ENCODE measurements around the gene TNPO3.
A peak's percentile ranks its signal among the peaks of the same experiment; 100 is the strongest.

Gene TNPO3

DNA sequence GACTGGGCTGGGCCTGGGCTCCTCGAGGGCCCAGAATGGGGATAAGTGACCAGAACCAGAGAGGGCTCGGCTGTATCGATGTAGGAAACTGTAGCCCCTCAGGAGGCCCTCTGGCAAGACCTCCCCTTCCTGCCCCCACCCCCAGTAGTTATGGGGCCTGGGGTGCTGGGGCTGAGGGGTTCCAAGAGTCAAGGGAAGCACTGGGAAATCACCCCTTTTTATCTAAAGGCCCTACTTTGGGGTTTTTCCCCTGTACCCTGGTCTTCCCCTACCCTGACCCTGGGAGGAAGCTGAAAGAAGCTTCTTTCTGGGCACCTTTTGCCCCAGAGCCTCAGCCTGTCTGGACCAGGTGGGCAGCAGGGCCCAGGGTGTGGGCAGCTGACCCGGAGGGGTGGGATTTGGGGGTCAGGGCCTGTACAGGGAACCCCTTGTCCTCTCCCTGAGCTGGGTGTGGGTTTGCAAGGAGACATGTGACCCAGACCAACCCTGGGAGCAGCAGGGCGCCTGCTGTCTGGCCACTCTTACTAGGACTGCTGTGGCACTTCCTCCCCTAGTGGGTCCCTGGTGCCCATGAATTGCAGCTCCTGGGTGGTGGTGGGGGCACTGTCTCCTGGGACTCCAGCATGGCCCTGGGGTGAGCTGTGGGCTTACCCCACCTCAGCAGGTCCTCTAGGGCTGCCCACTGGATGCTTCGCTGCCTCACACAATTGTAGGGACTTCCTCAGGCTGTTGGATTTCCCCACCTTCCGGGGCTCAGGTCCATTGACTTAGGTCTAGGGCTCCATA is 115.6 kb downstream of the TNPO3 start:
- no peak for DNase-seq (ENCODE audit: low read depth)

DNA sequence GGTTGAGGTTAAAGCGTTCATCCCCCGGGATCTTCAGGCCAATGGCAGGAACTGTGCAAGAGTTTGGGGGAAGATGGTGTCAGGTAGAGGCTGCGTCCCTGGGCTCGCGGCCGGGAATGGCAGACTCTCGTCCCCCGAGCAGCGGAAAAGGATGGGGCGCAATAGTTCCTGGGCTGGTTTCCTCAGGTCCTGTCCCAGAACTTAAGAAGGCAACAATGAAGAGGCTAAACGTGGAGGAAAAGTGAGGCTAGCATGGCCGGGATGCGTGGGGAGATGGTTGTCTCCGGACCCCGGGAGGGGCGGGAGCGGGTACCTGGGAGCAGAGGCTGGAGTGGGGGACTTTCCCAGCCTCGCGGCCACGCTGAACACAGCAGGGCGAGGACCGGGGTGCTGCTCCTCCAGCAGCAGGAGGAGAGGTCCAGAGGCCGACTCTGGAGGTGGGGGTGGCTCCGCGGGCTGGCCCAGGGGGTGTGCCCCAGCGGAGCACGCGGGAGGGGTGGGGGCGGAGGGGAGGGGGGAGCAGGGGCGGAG is 116.3 kb downstream of the TNPO3 start:
- DNase-seq (ENCODE audit: low read depth): no peak

DNA sequence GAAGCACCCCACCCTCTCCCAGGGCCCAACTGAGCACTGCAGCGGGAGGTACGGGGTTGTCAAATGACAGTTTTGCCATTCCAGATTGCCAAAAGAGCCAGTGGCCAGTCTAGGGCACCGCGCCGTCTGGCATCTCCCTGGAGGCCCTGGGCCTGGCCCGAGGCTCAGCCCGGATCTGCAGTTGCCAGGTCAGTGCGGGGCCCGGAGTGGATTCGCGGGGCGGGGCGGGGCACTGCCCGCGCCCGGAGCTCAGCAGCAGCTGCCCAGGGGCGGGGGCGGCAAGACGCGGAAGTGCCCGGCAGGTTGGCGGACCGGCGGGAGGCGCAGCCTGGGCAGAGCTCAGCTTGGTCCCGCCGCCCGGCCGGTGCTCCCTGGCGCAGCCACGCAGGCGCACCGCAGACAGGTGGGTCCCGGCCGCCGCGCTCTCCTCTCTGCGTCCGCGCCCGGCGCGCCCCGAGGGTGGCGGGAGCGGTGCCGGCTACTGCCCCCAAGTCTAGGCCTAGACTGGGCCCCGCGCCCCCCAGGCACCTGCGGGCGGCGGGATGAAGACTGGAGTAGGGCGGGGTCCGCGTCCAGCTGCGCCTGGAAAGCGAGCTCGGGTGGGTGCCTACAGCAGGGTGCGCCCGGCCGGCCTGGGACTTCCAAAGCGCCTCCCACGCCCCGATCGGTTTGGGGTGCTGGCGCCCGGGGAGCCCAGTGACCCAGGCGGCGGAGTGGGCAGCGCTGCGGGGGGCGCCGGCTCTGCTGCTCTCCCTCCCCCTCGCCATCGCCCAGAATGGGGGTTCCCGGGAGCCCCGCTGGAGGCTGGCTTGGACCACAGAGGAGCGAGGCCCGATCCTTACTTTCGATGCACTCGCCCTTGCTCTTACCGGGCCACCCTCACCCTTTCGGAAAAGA is 117.0 kb downstream of the TNPO3 start, which contains the start of gene IRF5:
IRF5 (plus strand) TSS at position 281 of the 897 bp plus-strand sequence. CDS start 4,155 bp downstream, outside the sequence.
- DNase-seq (ENCODE audit: low read depth): no peak

DNA sequence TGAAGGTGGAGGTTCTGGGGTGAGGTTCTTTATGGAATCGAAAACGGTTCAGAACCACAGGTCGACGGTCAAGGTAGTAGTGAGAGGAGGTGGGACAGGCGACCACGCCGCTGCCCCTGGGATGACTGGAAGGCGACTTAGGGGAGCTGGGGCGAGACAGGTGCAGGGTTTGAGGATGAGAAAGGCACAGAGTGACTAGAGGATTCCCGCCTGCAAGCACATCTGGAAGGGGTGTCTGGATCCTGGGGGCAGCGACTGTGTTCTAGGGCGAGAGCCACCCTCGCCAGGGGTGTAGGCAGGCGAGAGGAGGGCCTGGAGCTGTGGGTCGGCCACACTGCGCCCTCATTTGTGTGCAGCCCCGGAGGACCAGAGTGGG is 117.7 kb downstream of the TNPO3 start:
- DNase-seq (ENCODE audit: low read depth): no peak

DNA sequence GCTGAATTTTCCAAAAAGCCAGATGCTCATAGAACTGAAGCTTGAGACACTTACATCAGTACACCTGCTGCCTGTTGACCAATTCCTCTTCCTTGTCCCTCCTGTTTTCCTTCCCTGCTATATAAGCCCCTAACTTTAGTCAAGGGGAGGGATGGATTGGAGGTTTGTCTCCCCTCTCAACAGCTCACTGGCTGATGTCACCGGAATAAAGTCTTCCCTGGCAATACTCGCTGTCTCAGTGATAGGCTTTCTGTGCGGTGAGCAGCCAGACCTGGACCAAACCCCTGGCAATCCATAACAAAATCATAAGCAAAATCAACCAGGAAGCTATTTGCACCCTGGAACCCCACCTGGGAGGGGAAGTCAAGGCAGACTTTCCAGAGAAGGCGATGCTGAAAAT is 118.1 kb downstream of the TNPO3 start:
- DNase-seq (ENCODE audit: low read depth): no peak

DNA sequence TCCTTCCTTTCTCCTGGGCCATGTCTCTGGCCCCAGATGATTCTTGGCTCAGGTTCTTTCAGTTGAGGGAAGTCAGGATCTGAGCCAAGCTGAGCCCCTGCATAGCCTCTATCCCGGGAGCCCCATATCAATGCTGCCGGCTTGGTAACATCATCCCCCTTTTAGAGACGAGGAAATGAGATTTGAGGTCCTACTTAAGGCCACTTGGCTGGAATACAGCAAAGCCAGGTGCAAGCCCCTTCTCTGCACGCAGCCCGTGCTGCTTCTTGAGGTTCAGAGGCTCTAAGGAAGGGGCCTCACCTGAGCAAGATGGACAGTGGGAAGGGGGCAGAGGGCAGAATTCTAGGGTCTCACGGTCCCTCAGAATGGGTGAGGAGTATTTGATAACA is 119.6 kb downstream of the TNPO3 start:
- no peak for DNase-seq (ENCODE audit: low read depth)

DNA sequence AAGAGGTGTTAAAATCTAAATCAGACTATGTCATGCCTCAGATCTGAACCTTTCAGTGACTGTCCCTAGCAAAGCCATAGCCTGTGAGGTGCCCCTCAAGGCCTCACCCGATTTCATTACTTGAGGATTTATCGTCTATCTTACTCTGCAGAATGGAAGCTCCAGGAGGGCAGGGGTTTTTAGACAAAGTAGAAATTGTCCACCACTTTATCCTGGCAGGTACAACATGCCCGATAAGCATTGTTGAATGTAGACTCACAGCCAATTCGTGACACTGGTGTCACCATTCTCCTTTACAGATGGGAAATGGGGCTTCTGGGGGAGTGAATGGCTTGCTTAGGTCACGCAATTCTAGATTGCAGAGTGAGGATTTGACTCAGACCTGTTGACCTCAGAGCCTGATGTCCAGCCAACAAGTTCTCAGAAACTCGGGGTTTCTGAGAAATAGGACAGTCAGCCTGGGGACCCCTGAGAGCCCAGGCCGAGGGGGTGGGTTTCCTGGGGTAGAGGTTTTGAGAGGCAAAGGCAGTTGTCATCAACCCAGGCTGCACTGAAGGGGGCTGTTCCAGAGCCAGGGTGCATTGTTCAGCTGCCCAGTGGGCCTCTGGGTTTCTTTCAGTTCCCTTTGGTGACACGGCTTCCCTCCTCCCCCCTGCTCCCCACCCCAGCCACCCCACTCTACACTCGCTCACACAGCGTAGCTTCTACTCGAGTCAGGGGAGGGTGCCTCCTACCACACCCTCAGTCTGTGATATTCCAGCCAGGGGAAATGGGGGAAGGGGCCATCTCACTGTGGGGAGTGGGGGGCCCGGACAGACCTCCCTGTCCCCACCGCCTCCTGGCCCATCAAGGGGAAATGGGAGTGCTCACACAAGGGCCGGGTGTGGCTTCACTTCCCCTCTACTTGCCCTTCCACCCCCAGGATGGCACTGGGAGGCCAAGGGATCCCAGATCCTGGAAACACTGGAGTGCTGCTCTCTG is 120.3 kb downstream of the TNPO3 start:
- DNase-seq (ENCODE audit: low read depth): no peak

DNA sequence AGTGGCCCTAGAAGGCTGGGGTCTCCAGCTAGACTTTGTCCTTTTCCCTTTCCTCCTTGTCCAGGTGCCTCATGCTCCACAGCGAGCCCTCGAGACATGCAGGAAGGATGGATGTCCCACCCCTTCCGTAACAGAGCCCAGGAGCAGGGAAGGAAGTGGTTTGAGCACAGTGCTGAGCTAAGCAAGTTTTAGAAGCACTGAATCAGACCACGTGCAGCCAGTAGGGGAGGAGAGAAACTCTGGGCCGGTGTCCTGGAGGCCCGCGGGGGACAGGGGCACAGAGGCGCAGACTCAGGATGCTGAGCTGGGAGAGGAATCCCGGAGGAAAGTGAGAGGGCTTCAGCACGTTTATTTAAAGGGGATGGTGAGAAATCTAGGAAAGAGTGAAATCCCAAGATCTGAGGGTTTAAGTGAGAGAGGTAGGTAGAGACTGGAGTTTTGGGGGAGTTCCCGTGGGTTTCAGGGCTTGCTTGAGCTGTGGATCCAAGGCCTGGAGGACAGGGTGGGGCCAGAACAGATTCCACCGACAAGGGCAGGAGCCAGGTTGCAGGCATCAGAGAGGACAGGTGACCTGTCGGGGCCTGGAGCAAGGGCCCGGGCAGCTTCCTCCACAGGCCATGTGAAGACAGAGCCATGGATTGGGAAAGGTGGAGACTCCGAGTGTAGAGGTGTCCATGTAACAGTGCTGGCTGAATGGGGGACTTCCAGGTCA is 121.6 kb downstream of the TNPO3 start:
- peak; percentile 10 for DNase-seq (ENCODE audit: low read depth)

DNA sequence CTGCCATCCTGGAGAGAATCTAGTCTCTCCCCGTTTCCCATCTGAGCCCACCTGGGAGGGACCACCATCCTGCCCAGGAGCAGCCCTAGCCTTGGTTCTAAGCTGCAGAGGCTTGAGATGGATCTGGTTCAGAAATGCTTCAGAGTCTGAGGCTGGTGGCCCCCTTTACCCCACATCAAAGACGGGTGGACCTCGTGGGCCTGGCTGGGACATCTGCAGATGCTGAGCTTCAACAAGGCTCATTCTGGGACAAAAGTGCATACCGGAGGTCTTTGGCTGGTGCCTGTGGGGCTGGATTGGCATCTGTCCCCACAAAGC is 122.1 kb downstream of the TNPO3 start:
- no peak for DNase-seq (ENCODE audit: low read depth)

DNA sequence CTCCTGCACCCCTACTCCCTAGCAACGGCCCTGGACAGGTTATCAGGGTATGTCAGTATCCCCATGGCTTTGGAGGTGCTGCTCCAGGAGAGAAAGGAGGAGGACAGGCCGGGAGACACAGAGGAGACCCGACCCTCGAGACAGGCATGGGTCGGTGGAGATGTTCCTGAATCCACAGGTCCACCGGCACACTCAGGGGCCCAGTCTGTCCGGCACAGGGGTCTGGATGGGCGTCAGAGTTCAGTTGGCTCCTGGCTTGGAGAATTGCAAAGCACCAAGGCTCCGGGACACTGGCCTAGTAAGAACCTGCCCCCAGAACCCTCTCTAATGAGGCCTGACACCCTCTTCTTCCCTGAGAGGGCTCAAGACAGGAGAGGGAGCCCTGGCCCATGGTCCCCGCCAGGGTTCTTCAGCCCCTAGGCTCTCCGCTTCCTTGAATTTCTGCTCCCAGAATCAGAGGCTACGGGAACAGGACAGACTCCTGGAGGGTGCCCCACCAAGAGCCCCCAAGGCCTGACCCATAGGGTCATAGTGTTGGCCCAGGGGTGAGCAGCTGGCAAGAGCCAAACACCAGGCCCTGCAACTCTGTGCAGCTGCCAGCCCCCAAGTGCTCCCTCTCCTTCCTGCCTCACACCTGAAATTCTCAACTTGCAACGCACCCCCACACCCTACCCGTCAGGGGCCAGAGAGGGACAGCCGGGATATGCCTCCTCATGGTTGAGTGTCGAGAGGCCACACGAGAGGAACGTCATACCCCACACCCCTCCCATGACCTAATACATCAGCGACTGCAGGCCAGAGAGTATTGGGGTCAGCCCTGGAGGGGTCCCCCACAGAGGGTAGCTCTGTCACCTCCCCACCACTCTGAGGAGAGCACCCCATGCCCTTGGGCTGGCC is 122.7 kb downstream of the TNPO3 start:
- no peak for DNase-seq (ENCODE audit: low read depth)

DNA sequence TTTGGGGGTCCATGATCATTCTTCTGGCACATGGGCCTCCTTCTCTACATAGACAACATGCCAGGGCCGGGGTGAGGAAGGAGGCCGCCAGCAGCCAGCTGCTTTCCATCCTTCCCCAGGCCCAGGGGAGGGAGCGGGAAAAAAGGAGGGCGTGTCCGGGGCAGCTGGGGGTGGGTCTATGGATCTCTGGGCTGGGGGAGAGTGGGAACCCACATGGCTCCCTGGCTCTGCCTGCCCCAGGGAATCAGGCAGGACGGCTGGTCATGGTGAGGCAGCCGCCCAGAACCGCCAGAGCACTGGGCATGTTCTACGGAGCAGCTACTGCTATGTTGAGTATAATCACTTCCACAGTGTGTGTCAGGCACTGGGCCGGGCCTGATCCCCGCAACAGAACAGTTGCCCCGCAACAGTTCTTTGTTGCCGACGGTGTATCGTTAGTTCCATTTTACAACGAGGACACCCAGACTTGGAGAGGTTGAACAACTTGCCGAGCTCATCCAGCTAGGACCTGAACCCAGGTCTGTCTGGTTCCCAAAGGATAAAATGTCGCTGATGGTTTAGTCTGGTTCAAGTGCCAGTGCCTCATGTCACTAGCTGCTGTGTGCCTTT is 123.6 kb downstream of the TNPO3 start:
- DNase-seq (ENCODE audit: low read depth): no peak

DNA sequence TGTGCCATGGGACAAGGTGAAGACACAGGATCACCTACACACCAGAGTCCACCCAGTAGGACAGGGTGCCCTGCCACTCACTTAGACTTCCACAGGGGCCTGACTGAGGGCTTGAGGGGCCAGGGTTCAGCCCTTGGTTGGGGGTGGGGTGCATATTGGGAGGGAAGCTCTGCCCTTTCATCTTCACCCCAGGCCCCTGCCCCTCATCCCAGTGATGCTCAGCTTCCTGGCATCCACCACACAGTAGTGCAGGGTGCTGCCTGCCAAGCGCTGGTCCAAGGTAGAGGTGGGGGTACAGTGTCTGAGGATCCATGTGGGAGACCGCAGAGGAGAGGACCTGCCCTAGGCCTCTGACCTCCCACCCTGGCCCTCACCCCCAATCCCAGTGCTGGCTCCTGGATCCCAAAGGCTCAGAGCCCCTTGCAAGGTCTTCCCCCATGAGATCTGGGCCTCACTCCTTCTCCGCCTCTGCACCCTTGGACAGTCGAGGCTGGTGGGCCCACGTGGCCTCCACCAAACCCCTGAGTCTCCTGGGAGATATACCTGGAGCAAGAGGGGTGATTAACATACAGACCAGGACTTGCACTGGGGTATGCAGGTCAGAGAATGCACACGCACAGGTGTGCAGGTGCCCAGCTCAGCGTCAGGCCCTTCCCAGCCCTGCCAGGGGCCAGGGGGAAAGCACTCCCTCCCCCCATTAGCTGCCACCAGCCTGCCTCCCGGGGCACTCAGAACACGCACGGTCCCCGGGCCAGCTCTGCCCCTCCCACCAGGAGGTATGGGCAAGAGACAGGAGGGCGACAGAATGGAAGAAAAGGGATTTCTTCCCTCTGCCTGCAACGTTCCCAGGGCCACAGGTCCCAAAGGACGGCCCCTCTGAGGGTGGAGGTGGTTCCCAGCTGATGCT is 125.8 kb downstream of the TNPO3 start:
- no peak for DNase-seq (ENCODE audit: low read depth)

DNA sequence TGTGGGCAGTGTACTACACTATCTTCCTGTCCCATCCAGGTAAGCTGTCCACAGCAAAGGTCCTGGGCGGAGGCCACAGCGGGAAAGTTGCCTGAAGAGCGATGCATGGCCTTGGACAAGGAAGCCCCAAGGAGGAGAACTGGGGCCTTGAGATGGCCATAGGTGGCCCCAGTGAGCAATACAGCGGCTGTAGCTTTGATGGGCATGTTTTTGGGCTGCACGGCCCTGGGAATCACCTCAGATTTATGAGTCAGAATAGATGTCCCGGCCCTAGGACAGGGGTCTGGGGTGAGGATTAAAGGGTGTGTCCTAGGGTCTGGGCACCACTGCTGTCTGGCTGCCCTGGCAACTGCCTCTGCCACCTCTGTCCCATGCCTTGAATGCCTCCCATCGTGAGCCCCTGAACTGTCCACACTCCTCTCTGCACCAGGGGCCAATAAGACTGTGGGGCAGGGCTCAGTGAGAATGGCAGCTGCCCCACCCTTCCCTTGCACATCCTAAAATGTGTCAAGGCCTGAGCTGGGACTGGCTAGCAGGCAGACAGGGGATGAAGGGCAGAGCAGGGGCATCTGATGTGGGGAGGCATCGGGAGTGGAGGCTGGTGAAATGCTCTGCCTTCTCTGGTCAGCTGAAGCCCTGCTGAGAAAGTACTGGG is 126.6 kb downstream of the TNPO3 start:
- DNase-seq (ENCODE audit: low read depth): no peak

DNA sequence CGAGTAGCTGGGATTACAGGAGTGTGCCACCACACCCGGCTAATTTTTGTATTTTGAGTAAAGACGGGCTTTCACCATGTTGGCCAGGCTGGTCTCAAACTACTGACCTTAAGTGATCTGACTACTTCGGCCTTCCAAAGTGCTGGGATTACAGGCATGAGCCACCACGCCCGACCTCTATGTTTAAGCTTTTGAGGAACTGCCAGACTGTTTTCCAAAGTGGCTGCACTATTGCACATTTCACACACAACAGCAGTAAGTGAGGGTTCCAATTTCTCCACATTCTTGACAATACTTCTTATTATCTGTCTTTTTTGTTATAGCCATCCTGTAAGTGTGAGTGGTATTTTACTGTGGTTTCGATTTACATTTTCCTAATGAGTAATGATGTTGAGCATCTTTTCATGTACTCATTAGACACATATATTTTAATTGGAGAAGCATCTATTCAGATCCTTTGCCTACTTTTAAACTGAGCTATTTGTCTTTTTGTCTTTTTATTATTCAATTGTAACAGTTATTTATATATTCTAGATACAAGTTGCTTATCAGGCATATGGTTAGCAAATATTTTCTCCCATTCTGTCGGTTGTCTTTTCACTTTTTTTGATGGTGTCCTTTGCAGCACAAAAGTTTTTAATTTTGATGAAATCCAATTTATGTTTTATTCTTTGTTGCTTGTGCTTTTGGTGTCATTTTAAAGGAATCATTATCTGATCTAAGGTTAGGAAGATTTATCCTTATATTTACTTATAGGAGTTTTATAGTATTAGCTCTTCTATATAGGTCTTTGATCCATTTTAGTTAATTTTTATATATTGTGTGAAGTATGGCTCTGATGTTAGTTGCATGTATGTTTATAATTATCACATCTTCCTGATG is 130.0 kb downstream of the TNPO3 start:
- no peak for DNase-seq (ENCODE audit: low read depth)

DNA sequence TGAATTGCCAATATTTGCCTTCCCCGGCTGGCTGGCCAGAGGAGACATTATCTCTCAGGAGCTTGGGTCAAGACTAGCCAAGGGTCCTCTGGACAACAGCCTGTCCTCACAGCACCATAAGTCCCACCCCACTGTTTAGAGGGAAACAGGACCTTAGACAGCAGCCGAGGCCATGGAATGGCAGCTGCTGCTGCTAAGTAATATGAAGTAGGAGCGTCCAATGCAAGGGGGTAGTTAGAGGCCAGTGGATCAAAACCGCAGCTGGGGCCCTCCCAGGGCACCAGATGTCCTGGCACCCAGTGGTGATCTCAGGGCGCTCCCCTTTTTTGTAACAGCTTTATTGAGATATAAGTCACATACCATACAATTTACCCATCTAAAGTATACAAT is 131.5 kb downstream of the TNPO3 start:
- no peak for DNase-seq (ENCODE audit: low read depth)

DNA sequence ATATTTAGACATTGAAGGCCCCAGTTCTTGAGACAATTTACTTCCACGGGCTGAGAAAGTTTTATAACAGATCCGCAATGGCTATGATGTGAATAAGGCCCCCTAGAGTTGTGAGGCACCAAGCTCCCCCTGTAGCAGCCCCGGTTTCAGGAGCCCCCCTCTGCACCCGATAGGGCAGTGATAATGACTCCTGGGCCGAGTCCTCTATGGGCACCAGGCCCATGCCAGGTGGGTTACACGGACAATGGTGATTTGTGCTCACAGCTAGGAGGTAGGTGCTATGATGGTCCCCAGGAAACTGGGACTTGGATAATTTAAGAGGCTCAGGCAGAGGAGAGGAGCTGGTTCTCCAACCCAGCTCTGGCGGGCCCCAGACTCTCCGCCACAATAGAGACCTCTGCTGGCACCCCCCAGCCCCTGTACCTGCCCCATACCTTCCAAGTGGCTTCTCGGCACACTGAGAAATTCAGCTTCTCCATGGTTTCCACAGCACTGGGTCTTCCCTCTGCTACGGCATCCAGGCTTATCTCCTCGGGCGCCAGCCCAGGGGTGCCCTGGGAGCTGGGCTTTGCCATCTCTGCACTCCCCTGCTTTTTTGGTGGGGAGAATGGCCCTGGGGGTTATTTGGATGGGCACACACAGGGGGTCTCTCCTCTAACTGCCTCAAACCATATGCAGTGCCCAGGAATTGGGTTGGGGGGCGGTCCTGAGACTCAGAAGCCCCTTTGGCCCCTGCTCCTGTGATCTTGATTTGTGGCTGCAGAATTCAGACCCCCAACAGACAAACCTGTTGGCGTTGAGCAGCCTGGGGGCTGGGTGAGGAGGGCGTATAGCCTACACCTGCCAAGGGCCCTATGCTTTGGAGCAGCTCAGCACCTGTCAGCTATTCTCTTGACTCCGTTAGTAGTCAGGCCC is 132.2 kb downstream of the TNPO3 start:
- DNase-seq (ENCODE audit: low read depth): no peak
